Retinal pigment epithelial cell (primary cell): ENCODE measurements around the gene FERD3L.

Experiments
- DNase-seq: peaks from one replicate; pipeline ENCODE4 v3.0.0-alpha.2; 2010; ENCODE audit warnings: low read depth
- H3K4me3 ChIP-seq: 2 replicates; pipeline ENCODE4 v1.5.1; 2011; ENCODE audit warnings: mild to moderate bottlenecking, low read length, control low read depth, moderate library complexity
- TF ChIP-seq, protein P1 (sequence below): conservative IDR thresholded peaks from 2 replicates; pipeline ENCODE4 v1.5.1; 2011; ENCODE audit warnings: low read depth, low read length, control low read depth, inconsistent platforms

The FERD3L gene

DNA sequence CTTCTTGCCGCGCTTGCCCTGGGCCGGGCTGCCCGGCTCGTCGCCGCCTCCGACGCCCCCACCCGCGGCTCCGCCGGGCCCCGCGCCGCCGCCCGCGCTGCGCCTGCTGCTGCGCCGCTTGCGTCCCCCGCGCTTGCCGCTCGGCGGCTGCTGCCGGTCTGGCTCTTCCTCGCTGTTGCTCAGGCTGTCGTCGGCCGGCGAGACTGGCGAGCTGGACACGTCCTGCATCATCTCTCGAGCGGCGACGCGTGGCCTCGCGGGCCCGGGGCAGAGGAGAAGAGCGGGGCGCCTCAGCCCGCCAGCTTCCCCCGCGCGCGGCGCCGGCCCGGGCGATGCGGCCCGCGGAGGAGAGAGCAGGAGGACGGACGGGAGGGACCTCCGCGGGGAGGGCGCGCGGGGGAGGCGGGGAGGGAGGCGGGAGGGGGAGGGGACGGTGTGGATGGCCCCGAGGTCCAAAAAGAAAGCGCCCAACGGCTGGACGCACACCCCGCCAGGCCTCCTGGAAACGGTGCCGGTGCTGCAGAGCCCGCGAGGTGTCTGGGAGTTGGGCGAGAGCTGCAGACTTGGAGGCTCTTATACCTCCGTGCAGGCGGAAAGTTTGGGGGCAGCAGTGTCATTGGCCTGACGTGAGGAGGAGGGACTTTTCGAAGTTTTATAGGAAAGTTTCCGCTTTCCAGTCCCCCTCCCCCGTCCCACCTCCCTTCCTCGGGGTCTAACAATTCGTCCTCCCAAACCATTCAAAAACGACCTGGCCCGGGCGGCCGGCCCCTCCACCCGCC lies 27.9 kb downstream of the FERD3L start, which contains the start of gene TWIST1:
Gene TWIST1 (minus strand): TSS at position 546 of the 779 bp plus-strand sequence. CDS start 315 bp downstream, at position 231.
- no peak for DNase-seq
- TF ChIP-seq, protein P1, sequence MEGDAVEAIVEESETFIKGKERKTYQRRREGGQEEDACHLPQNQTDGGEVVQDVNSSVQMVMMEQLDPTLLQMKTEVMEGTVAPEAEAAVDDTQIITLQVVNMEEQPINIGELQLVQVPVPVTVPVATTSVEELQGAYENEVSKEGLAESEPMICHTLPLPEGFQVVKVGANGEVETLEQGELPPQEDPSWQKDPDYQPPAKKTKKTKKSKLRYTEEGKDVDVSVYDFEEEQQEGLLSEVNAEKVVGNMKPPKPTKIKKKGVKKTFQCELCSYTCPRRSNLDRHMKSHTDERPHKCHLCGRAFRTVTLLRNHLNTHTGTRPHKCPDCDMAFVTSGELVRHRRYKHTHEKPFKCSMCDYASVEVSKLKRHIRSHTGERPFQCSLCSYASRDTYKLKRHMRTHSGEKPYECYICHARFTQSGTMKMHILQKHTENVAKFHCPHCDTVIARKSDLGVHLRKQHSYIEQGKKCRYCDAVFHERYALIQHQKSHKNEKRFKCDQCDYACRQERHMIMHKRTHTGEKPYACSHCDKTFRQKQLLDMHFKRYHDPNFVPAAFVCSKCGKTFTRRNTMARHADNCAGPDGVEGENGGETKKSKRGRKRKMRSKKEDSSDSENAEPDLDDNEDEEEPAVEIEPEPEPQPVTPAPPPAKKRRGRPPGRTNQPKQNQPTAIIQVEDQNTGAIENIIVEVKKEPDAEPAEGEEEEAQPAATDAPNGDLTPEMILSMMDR, result no peak

DNA sequence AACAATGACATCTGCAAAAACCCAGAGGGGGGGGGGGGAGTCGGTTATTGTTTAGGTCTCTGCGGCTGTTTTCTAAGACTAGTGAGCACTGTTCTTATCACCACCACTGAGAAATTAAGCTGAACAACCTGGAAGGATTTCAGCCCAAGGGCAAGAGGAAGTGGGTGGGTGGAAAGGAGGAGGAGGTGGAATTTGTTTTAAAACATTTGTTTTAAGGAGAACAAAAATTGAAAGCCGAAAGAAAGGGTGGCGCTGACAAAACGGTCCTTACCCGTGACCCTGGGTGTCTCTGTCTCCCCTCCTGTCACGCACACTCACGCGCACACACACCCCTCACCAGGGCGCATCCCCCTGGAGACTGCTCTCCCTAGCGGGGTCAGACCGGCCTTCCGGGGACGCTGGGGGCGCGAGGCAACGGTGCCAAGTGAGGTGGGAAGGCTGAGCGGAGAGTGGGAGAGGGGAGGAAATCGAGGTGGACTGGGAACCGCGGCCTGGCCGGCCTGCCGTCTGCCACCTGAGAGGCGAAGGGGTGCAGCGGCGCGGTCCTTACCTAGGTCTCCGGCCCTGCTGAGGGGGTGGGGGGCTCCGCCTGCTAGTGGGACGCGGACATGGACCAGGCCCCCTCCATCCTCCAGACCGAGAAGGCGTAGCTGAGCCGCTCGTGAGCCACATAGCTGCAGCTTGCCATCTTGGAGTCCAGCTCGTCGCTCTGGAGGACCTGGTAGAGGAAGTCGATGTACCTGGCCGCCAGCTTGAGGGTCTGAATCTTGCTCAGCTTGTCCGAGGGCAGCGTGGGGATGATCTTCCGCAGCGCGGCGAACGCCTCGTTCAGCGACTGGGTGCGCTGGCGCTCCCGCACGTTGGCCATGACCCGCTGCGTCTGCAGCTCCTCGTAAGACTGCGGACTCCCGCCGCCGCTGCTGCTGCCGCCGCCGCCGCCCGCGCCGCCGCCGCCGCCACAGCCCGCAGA lies 28.8 kb downstream of the FERD3L start:
- peak overlapping the region; percentile 62 for H3K4me3 ChIP-seq
- DNase-seq, result no peak
- TF ChIP-seq, protein P1, result no peak

More for the DNA sequence above, 27.9 kb downstream of the FERD3L start, which contains the start of gene TWIST1:
- peak within 1 kb of the TSS; percentile 62 for H3K4me3 ChIP-seq

GRCh38 chr7:19114551-19114855 lies 30.7 kb downstream of the FERD3L start:
- TF ChIP-seq, protein P1, result no peak
- DNase-seq, result no peak
- H3K4me3 ChIP-seq, result no peak overlapping the region

- H3K4me3 ChIP-seq, result no peak overlapping the region
- TF ChIP-seq, protein P1, result no peak
- no peak for DNase-seq
Observed at GRCh38 chr7:19113855-19114550, 31.2 kb downstream of the FERD3L start.

- H3K4me3 ChIP-seq, result no peak overlapping the region
- no peak for DNase-seq
- TF ChIP-seq, protein P1, result no peak
Observed at GRCh38 chr7:19113002-19113350, 32.2 kb downstream of the FERD3L start.

DNA sequence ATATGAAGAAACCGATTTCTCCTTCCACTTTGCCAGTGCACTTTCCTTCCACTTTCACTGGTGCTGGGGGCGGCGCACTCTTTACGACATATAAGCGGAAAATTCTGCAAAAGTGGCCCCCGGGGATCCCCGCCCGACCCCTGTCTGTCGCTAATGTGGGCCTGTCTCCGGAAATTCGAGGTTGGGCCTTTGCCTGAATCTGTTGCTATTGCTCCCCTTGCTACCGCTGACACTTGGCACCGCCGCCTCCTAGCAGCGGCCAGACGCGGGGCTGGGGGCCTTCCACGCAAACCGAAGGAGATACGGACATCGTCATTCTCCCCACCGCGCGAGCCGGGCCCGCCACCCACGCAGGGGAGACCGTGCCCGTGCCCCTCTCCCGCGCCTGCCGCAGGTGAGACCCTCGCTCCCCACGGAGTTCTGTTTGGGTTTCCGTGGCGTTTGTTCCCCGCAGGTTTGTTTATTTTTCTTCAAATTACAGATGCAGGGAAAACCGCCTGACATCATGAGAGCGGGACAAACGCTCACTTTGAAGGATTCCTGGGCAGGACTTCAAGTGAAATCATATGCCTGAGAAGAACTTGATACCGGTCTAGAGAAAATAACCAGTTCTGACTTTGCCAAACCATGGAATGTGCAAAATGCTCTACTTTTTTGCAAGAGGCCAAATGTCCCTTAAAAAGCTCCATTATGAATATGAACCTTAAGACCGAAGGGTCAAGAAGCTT lies 32.8 kb downstream of the FERD3L start:
- no peak for DNase-seq
- H3K4me3 ChIP-seq, result no peak overlapping the region
- TF ChIP-seq, protein P1, result no peak
